ENCODE results near the gene RPL36.
"Not testable (repeated sequence)": the region's sequence is repeated elsewhere in the genome, so short reads cannot be mapped to it uniquely, and the experiment has no call there.

Gene RPL36

DNA sequence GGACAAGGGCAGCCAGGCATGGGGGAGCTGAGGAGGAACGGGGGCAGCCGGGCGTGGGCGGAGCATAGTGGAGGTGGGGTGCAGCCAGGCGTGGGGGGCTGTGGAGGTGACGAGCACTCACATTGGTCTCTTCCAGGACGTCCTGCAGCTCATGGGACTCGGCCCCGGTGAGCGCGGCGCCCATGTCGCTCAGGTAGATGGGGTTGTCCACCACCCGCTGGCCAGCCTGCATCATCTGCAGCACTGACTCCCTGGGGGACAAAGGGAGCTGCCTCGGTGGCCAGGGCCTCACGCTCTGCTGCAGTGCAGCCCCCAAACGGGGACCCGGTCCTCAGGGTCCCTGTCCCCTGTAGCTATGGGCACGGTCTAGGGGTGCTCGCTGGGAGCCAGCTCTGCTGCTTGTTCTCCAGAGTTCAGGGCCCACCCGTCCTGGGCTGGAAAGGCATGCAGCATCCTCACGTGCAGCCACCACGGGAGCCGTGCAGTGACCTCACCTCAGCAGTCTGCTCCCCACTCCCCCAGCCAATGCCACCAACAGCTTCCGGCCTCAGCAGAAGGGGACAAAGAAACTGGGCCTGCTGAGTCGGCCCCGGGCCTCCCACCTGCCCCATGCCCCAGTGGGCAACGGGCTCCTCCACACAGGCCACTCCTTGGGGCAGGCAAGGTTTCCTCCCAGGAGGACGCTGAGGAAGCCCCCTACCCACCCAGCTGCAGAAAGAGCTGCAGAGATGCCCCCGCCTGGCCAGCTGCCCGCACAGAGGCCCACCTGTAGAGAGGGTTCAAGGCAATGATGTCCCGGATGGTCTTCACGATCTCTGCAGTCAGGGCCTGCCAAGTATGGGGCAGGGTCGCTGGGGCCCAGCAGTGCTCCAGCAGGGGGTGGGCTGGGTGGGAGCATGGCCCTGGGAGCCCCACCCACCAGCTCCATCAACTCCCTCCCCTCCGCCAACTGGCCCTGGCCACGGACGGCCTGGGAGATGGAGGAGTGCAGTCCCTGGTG is 17.8 kb downstream of the RPL36 start:
- no peak for DNase-seq

DNA sequence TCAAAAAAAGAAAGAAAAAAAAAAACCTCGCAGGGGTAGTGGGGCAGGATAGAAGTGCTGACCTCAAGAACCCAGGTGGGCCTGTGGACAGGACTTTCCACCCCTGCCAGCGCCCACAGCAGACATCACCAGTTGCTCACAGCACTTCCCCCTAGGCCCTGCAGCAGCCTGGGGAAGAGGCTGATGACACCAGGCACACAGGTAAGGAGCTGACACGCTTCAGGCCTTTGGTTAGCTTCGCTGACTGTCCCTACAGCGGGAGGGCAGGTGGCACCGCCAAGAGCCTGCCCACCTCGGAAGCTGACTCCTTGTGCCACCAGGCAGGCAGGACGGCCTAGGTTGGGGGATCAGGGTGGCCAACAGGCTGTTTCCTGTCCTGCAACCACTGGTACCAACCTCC is 20.9 kb downstream of the RPL36 start:
- DNase-seq: no peak

DNA sequence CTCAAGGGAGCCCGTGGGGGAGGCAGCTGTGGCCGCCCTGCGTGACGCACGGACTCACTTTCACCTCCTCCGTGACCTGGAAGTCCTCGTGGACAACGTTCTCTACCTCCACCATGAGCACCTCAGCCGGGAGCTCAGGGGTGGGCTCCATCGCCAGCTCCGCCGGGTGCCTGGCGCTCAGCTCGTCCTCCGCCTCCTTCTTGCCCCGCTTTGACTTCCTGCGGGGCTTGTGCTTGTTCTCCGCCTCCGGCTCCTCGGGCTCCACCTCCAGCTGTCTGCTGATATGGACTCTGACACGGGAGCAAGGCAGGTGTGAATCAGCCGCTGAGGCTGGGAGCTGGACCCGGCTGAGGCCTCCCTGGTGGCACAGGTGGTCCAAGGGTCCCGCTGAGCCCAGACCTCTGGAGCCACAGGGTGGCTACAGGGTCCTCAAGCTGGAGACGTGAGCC is 21.6 kb downstream of the RPL36 start:
- no peak for DNase-seq

DNA sequence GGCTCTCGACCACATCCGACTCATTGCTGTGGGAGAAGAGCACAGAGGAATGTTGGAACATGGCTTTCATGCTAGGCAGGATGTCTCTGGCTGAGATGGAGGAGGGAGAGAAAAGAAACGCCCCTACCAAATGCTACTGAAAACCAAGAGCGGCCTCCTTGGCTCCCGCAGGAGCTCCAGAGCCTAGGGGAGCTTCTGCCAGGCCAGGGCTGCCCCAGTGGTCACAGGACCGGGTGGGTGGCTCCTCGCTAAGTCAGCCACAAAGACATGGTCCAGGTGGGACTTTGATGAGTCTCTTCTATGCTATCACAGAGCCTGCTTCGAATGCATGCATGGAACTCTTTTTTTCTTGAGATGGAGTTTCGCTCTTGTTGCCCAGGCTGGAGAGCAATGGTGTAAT is 23.1 kb downstream of the RPL36 start:
- no peak for DNase-seq

DNA sequence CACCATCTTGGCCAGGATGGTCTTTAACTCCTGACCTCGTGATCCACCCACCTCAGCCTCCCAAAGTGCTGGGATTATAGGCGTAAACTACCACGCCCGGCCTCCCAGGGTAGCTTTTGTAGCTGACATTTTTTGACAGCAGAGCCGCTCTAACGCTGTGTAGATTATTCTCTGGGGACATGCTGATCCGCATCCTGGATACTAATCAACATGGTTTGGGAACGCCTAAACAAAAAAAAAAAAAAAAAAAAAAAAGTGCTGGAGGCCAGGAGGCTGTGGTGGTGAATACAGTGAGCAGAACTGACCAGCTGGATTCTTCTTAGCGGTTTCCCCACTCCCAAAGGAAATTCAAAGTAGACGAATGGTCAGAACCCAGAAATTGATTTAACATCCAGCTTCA is 24.7 kb downstream of the RPL36 start:
- DNase-seq: no peak

DNA sequence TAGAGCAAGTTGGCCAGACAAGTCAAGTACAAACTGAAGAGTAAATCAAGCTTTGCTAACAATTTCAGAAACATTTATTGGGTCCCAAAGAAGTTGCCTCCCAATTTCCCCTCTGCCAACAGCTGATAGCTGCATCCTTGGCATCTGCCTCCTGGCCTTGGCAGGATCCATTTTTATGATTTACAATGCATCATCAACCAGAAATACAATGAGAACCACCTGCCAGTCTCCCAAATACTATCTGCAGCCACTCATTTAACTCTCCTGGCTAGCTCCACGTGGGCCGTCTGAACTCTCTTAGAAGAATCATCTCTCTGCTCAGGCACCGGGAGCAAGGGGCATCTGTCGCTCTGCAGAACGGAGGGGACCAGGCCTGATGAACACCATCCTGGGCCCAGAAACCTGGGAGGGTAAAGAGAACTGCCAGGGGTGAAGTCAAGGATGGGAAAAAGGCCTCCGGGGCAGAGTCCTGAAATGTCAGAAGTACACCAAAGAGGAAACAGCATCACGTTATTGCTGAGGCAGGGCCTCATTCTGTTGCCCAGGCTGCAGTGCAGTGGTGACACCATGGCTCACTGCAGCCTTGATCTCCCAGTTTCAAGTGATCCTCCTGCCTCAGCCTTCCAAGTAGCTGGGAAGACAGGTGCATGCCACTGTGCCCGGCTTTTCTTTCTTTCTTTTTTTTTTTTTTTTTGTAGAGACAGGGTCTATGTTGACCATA is 27.3 kb downstream of the RPL36 start:
- DNase-seq: no peak

DNA sequence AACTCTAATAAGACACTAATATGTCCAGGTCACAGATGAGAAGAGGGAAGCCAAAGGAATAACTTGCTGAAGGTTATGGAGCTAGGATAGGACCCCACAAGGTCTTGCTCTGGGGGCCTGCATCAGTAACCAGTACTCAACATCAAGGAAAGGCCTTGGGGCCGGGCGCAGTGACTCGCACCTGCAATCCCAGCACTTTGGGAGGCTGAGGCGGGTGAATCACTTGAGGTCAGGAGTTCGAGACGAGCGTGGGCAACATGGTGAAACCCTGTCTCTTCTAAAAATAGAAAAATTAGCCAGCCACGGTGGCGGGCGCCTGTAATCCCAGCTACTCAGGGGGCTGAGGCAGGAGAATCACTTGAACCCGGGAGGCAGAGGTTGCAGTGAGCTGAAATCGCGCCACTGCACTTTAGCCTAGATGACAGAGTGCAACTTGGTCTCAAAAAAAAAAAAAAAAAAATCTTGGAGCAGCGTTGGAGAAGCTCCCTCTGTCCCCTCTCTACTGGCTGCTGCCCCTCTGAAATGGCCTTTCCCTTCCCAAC is 28.0 kb downstream of the RPL36 start:
- DNase-seq: peak; percentile 83

DNA sequence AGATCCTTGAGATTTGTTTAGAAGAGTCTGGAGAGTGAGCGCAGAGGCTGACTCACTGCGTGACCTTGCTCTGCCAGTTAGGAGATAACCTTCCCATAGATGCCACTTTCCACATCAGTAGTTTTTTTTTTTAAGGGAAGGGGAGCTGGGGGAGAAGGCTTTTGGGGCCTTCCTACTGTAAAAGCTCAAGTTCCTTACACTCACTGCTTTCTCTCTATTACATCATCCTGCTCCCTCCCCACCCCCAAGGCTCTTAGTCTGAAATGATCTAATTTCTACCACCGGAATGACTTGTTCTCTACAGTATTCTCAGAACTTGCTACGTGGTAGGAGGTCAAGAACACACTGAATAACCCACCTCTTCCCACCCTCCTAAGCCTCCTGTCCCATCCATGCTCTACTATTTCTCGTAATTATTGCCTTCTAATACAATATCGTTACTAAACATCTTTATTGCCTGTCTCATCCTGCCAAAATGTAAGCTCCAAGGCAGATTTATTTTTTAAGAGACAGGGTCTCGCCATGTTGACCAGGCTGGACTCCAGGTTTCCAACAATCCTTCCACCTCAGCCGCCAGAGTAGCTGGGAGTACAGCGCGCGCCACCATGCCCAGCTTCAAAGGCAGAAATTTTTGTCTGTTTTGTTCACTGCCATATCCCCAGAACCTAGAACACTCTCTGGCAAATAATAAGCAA is 28.6 kb downstream of the RPL36 start:
- peak; percentile 72 for DNase-seq

DNA sequence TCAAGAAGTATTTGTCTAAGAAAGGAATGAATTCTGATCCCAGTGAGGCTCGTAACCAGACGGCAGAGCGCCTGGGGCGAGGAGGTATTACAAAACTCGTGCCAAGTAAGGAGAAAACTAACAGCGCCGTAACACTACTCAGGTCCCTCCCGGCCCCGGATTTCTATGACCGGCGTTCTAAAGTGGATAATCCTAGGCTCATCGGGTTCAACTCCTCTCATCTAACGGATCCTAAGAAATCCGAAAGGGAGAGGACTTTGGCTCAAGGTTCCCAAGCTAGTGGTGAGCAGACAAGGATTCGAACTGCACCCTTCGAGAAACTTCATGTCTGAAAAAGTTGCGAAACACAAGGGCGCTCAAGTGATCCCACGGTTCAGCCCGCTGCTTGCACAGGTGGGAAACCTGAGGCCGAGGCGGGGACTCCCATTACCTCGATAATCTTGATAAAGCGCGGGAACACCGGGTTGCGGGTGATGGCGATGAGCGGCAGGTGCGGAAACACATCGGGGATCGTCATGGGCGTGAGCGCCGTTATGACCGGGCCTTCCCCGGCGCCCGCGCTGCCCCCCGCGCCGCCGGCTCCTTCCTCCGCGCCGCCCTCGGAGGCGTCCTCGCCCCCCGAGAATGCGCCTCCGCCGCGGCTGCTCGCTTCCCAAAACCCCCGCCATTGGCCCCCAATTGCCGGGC is 29.3 kb downstream of the RPL36 start:
- DNase-seq: peak; percentile 51

DNA sequence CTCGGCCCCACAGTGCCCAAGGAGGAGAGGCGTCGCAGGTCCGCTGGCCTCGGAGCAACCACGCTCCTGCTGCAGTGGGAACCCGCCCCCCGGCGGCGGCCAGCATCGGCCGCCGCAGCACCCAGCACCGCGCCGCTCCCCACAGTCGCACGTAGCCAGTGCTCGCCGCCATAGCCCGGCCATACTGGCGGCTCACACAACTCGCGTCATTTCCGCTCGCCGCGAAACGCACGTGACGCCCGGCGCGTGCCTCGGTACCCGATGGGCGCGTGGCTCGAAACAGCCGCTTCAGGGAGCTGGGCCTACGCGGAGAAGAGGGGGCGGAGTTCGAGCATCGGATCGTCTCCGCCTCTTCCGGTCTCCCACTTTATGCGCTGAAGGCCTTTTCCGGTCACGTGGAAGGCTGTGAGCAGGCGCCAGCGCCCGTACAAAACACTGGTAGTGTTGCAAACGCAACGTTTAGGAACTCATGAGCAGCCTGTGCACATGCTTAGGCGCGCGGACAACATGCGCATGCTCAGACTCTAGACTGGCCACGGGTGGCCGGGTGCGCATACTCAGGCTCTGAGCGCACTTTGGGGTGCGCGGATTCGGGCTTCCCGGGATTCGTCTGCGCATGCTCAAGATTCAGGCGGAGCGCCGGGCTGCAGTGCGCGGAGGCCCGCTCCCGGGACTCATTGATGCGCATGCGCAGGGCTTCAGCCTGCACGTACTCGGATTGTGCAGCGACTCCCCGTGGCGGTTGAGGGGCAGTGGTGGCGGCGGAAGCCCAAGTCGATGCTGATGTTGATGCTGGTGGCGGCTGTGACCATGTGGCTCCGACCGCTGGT is 30.1 kb downstream of the RPL36 start, which contains the start of the genes CATSPERD and LONP1:
CATSPERD (plus strand) TSS at position 677 of the 830 bp plus-strand sequence; CDS start at position 778, 101 bp downstream.
LONP1 (minus strand) TSS at position 186 of the 830 bp plus-strand sequence; CDS start at position 172, 14 bp downstream.
- DNase-seq: peak; percentile 98

DNA sequence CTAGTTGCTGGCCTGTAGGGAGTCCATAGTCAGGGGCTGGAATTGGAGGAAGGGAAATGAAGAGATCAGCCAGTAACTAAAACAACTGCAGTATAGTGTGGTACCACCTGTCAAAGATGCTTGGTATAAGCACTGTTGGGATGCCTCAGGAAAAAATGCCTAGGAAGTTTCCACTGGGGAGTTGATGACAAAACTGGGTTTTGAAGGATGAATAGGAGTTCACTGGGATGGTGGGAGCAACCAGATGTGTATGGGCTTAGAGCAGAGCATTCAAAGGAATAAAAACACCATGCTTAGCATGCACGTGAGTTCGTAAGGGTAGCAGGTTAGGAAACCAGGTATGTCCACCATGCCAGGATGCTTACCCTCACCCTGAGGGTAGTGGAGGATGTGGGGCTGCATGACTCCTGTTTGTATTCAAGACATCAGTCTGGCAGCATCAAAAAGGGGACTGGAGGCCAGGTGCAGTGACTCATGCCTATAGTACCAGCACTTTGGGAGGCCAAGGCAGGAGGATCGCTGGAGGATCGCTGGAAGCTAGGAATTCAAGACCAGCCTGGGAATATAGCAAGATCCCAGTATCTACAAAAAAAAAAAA is 37.5 kb downstream of the RPL36 start:
- no peak for DNase-seq

DNA sequence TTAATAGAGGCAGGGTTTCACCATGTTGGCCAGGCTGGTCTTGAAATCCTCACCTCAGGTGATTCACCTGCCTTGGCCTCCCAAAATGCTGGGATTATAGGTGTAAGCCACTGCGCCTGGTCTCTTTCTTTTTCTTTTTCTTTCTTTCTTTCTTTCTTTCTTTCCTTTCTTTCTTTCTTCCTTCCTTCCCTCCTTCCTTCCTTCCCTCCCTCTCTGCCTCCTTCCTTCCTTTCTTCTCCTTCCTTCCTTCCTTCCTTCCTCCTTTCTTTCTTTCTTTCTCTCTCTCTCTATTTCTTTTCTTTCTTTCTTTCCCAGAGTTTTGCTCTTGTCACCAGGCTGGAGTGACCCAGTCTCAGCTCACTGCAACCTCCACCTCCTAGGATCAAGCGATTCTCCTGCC is 43.1 kb downstream of the RPL36 start:
- DNase-seq: not testable (repeated sequence)

DNA sequence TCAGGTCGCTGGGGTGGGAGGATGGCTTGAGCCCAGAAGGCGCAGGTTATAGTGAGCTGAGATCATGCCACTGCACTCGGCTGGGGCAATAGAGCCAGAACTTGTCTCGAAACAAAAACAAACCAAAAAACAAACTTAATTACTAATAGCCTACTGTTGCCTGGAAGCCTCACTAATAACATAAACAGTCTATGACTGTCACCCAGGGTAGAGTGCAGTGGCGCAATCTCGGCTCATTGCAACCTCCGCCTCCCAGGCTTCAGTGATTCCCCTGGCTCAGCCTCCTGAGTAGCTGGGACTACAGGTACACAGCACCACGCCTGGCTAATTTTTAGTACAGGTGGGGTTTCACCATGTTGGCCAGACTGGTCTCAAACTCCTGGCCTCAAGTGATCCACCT is 48.3 kb downstream of the RPL36 start:
- DNase-seq: no peak
